SK-N-SH treated with all-trans-retinoic acid at 6 μM for 48 hours (cell line): Measurements from ENCODE around the gene DGAT2.

Experiments used
- BACH2 ChIP-seq: fragments of 250-450 bp; sonication (Bioruptor Pico); IDR thresholded peaks from 2 replicates; pipeline ENCODE4 v1.9.0; 2021; ENCODE audit warnings: mild to moderate bottlenecking, borderline replicate concordance
- ESRRG ChIP-seq: fragments of 250-450 bp; sonication (Bioruptor Pico); IDR thresholded peaks from 2 replicates; pipeline ENCODE4 v1.6.1; 2021; ENCODE audit warnings: mild to moderate bottlenecking
- GLIS3 ChIP-seq: fragments of 250-450 bp; sonication (Bioruptor Pico); IDR thresholded peaks from 2 replicates; pipeline ENCODE4 v1.5.0; 2020; ENCODE audit warnings: mild to moderate bottlenecking, moderate library complexity
- OSR1 ChIP-seq: fragments of 250-450 bp; sonication (Bioruptor Pico); IDR thresholded peaks from 2 replicates; pipeline ENCODE4 v1.8.0; 2022; ENCODE audit warnings: moderate library complexity, mild to moderate bottlenecking, inconsistent platforms
- PPARA ChIP-seq: fragments of 250-450 bp; sonication (Bioruptor Pico); IDR thresholded peaks from 2 replicates; pipeline ENCODE4 v1.5.0; 2020; ENCODE audit warnings: mild to moderate bottlenecking, borderline replicate concordance
- ZC3H10 ChIP-seq: fragments of 250-450 bp; sonication (Bioruptor Pico); IDR thresholded peaks from 2 replicates; pipeline ENCODE4 v1.5.1; 2021; ENCODE audit warnings: mild to moderate bottlenecking, moderate library complexity
- ZFP3 ChIP-seq: fragments of 250-450 bp; sonication (Bioruptor Pico); IDR thresholded peaks from 2 replicates; pipeline ENCODE4 v1.5.0; 2020; ENCODE audit warnings: mild to moderate bottlenecking, moderate library complexity
- ZFP30 ChIP-seq: fragments of 450-650 bp; formaldehyde crosslinking; IDR thresholded peaks from 2 replicates; pipeline ENCODE4 v1.5.0; 2022; ENCODE audit warnings: mild to moderate bottlenecking, moderate library complexity
- ZNF70 ChIP-seq: fragments of 450-650 bp; formaldehyde crosslinking; IDR thresholded peaks from 2 replicates; pipeline ENCODE4 v1.5.0; 2020; ENCODE audit warnings: mild to moderate bottlenecking, moderate library complexity
- ZNF8 ChIP-seq: fragments of 450-650 bp; formaldehyde crosslinking; IDR thresholded peaks from 2 replicates; pipeline ENCODE4 v1.5.0; 2020; ENCODE audit warnings: mild to moderate bottlenecking, moderate library complexity
- TF ChIP-seq, protein P1 (sequence below): fragments of 250-450 bp; sonication (Bioruptor Pico); IDR thresholded peaks from 2 replicates; pipeline ENCODE4 v1.8.0; 2020; ENCODE audit warnings: mild to moderate bottlenecking, moderate library complexity, borderline replicate concordance
- TF ChIP-seq, protein P2 (sequence below): fragments of 250-450 bp; sonication (Bioruptor Pico); IDR thresholded peaks from 2 replicates; pipeline ENCODE4 v1.5.1; 2020; ENCODE audit warnings: low read depth, mild to moderate bottlenecking, moderate library complexity

DNA sequence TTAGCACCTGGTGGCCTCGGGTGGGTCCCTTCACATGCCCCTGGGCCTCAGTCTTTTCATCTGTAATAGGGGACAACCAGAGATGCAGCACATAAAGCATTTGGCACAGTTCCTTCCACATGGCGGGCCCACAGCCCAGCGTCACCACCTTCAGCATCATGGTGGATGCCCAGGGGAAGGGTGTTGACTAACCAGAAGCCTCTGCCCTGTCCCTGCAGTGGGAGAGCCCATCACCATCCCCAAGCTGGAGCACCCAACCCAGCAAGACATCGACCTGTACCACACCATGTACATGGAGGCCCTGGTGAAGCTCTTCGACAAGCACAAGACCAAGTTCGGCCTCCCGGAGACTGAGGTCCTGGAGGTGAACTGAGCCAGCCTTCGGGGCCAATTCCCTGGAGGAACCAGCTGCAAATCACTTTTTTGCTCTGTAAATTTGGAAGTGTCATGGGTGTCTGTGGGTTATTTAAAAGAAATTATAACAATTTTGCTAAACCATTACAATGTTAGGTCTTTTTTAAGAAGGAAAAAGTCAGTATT lies 31.6 kb downstream of the DGAT2 start:
- TF ChIP-seq GLIS3 (no peak), ZNF70 (CRISPR knock-in tag) (no peak), ZFP3 (CRISPR knock-in tag) (no peak), ZFP30 (no peak), ESRRG (no peak), BACH2 (CRISPR knock-in tag) (no peak), ZNF8 (CRISPR knock-in tag) (no peak), PPARA (no peak), OSR1 (CRISPR knock-in tag) (no peak), ZC3H10 (no peak)
- TF ChIP-seq, protein P1, sequence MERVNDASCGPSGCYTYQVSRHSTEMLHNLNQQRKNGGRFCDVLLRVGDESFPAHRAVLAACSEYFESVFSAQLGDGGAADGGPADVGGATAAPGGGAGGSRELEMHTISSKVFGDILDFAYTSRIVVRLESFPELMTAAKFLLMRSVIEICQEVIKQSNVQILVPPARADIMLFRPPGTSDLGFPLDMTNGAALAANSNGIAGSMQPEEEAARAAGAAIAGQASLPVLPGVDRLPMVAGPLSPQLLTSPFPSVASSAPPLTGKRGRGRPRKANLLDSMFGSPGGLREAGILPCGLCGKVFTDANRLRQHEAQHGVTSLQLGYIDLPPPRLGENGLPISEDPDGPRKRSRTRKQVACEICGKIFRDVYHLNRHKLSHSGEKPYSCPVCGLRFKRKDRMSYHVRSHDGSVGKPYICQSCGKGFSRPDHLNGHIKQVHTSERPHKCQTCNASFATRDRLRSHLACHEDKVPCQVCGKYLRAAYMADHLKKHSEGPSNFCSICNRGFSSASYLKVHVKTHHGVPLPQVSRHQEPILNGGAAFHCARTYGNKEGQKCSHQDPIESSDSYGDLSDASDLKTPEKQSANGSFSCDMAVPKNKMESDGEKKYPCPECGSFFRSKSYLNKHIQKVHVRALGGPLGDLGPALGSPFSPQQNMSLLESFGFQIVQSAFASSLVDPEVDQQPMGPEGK: no peak
- TF ChIP-seq, protein P2, sequence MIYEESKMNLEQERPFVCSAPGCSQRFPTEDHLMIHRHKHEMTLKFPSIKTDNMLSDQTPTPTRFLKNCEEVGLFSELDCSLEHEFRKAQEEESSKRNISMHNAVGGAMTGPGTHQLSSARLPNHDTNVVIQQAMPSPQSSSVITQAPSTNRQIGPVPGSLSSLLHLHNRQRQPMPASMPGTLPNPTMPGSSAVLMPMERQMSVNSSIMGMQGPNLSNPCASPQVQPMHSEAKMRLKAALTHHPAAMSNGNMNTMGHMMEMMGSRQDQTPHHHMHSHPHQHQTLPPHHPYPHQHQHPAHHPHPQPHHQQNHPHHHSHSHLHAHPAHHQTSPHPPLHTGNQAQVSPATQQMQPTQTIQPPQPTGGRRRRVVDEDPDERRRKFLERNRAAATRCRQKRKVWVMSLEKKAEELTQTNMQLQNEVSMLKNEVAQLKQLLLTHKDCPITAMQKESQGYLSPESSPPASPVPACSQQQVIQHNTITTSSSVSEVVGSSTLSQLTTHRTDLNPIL (CRISPR knock-in tag): no peak
